ENCODE data around the gene SDC1. TPM values are rescaled to one million over a fixed set of nuclear protein-coding genes. Genes with fewer than 3 reads are reported as not detected.

Gene SDC1
- total RNA-seq, 6 experiments from 2014 or later = 92.1 to 141 (median 133) TPM

DNA sequence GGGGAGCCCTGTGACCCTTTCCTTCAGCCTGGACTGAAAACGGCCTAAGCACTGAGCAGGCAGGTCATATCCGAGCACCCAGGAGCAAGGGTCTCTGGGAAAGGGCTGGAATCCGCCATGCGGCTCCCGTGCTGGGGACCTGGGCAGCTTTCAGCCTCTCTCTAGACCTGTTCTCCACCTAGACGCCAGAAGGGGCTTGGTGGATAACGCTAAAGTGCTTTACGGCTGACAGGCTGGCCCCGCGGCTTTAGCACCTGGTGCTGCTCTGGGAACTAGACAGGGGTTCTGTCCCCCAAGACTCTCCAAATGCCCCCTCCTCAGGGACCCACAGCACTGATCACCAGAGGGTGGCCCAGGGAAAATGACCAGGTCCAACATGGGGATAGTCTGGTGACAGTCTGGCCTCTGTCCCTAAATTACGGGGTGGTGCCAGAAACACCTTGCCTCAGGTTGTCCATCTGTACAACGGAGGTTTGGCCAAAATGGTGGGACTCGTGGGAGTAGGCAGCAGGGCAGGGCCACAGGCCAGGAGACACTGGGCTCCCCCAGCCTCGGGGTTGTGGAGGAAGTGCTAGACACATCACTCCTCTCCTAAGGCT lies 13.0 kb downstream of the SDC1 start:
- H3K9me3 Mint-ChIP-seq = no peaks in the 10 kb centered on the region
- no peaks in the 10 kb centered on the region; the same call in 1 of the 2 replicates for H3K27me3 Mint-ChIP-seq (ENCODE audit: insufficient read depth)
- H3K27ac Mint-ChIP-seq = no peak overlapping the region
- no peaks in the 10 kb centered on the region for H3K36me3 Mint-ChIP-seq (ENCODE audit: low read depth)
- TF ChIP-seq CTCF (IDR thresholded peaks at IDR 0.05) = no peak
- H3K4me3 Mint-ChIP-seq = no peak overlapping the region
- DNase-seq = no peak
- H3K4me1 Mint-ChIP-seq (ENCODE audit: low read depth) = peaks cover 23% of the 10 kb centered on the region

- no peaks in the 10 kb centered on the region for H3K36me3 Mint-ChIP-seq (ENCODE audit: low read depth)
- H3K4me3 Mint-ChIP-seq = no peak overlapping the region
- no peaks in the 10 kb centered on the region; the same call in 1 of the 2 replicates for H3K27me3 Mint-ChIP-seq (ENCODE audit: insufficient read depth)
- no peak for DNase-seq
- H3K9me3 Mint-ChIP-seq = no peaks in the 10 kb centered on the region
- TF ChIP-seq CTCF (IDR thresholded peaks at IDR 0.05) = no peak
- no peak overlapping the region for H3K27ac Mint-ChIP-seq
- H3K4me1 Mint-ChIP-seq (ENCODE audit: low read depth) = peaks cover 29% of the 10 kb centered on the region
Measured at GRCh38 chr2:20211420-20211819, 13.5 kb downstream of the SDC1 start.

- no peaks in the 10 kb centered on the region for H3K9me3 Mint-ChIP-seq
Measured at GRCh38 chr2:20210462-20210861, 14.5 kb downstream of the SDC1 start.

GRCh38 chr2:20209373-20210109 lies 15.4 kb downstream of the SDC1 start:
- Mint-ChIP-seq H3K9me3 (no peaks in the 10 kb centered on the region), H3K4me3 (no peak overlapping the region), H3K27me3 (ENCODE audit: insufficient read depth) (no peaks in the 10 kb centered on the region; the same call in 1 of the 2 replicates), H3K4me1 (ENCODE audit: low read depth) (peaks cover 29% of the 10 kb centered on the region), H3K27ac (no peak overlapping the region), H3K36me3 (ENCODE audit: low read depth) (no peaks in the 10 kb centered on the region)
- TF ChIP-seq CTCF (IDR thresholded peaks at IDR 0.05) = no peak
- no peak for DNase-seq

More at GRCh38 chr2:20210462-20210861, 14.5 kb downstream of the SDC1 start:
- no peak for DNase-seq
- Mint-ChIP-seq H3K27ac (no peak overlapping the region), H3K4me1 (ENCODE audit: low read depth) (peaks cover 29% of the 10 kb centered on the region), H3K36me3 (ENCODE audit: low read depth) (no peaks in the 10 kb centered on the region), H3K27me3 (ENCODE audit: insufficient read depth) (no peaks in the 10 kb centered on the region; the same call in 1 of the 2 replicates), H3K4me3 (no peak overlapping the region)
- no peak for TF ChIP-seq CTCF (IDR thresholded peaks at IDR 0.05)

- no peak for TF ChIP-seq CTCF (IDR thresholded peaks at IDR 0.05)
- H3K9me3 Mint-ChIP-seq = no peaks in the 10 kb centered on the region
- H3K4me1 Mint-ChIP-seq (ENCODE audit: low read depth) = peaks cover 23% of the 10 kb centered on the region
- H3K4me3 Mint-ChIP-seq = peak overlapping the region; percentile 50
- H3K36me3 Mint-ChIP-seq (ENCODE audit: low read depth) = no peaks in the 10 kb centered on the region
- H3K27ac Mint-ChIP-seq = peak overlapping the region; percentile 78
- no peaks in the 10 kb centered on the region; the same call in 1 of the 2 replicates for H3K27me3 Mint-ChIP-seq (ENCODE audit: insufficient read depth)
- DNase-seq = peak; percentile 11
Measured at GRCh38 chr2:20208476-20208859, 16.5 kb downstream of the SDC1 start.
